ENCODE measurements around the gene TTLL11. TPM values are rescaled to one million over a fixed set of nuclear protein-coding genes. Genes with fewer than 3 reads are reported as not detected.
A peak's percentile ranks its signal among the peaks of the same experiment; 100 is the strongest.

Gene TTLL11
- total and polyA plus RNA-seq, 2 experiments from 2014 or later, result 5.1 to 6.3 TPM

DNA sequence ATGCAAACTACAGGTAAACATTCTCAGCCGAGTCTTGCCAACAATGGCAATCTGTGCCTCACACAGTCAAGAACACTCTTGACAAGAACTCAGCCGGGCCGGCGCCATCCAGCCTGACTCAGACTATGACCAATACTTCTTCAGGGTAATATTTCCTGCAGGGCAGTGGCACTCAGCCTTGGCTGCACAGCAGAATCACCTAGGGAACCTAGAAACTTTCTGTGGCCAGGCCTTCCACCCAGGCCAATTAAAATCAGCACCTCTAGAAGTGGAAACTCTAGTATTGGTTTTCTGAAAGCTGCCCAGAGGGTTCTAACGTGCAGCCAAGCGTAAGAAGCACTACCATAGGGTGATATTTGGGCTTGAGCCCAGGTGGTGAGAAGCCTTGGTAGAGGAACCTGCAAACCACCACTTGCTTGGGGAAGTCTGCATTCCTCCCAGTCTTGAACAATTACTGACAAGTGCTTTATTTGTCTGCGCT lies 120.6 kb downstream of the TTLL11 start:
- Histone ChIP-seq H3K36me3 (ENCODE audit: low read depth) (no peaks in the 10 kb centered on the region), H3F3A (ENCODE audit: insufficient read depth) (peaks cover 32% of the 10 kb centered on the region), H3K4me2 (ENCODE audit: unreplicated experiment) (peak overlapping the region; percentile 15), H3K9ac (peak overlapping the region; percentile 28; the same call in 1 of the 2 replicates), H2AFZ (no peak overlapping the region), H3K27me3 (replicated peaks; ENCODE audit: insufficient read depth) (no peaks in the 10 kb centered on the region), H3K4me3 (no peak overlapping the region), H3K9me2 (ENCODE audit: insufficient read depth) (no peaks in the 10 kb centered on the region), H4K20me1 (ENCODE audit: insufficient read depth) (no peaks in the 10 kb centered on the region), H3K4me1 (ENCODE audit: insufficient read depth) (peaks cover 43% of the 10 kb centered on the region), H3K9me3 (ENCODE audit: low read depth) (no peaks in the 10 kb centered on the region), H3K79me2 (ENCODE audit: insufficient read depth) (no peaks in the 10 kb centered on the region), H3K27ac (peak overlapping the region; percentile 82)
- TF ChIP-seq EZH2phosphoT487 (IDR thresholded peaks at IDR 0.05; ENCODE audit: insufficient read depth, low read depth) (no peak), EZH2 (IDR thresholded peaks at IDR 0.05; ENCODE audit: insufficient read depth, poor library complexity, severe bottlenecking) (no peak)
- in situ Hi-C loops (cut with MboI), result no loop called here
- DNase-seq, result peak; percentile 95
- 39 to 44% methylated on average over 7 of the region's 7 CpGs for WGBS, 2 experiments (ENCODE audit: low coverage in 1 of 2, low lambda C conversion rate in 2 of 2, missing lambda C conversion rate in 2 of 2)

DNA sequence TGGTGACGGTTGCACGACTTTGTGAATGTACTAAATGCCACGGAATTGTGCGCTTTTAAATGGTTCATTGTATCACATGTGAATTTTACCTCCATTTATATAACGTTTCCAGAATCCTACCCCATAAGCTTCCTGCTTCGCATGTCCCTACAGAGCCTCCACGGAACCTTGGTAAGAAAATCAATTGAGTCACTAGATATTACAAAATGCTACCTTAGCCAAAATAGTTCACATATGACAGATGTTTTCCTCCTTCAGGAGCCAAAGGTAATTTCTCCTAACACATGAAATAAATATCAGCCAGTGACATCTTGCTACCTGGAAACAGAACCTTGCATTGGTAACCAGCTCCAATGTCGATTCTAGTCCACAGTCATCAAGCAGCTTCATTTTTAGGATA lies 125.1 kb downstream of the TTLL11 start:
- no peak for DNase-seq
- peaks cover 29% of the 10 kb centered on the region for H3K4me1 ChIP-seq (ENCODE audit: insufficient read depth)
- H3K27me3 ChIP-seq (replicated peaks; ENCODE audit: insufficient read depth), result no peaks in the 10 kb centered on the region
- H3F3A ChIP-seq (ENCODE audit: insufficient read depth), result peaks cover 33% of the 10 kb centered on the region
- H2AFZ ChIP-seq, result no peak overlapping the region
- no peak overlapping the region for H3K4me3 ChIP-seq
- no peaks in the 10 kb centered on the region for H3K36me3 ChIP-seq (ENCODE audit: low read depth)
- H3K9ac ChIP-seq, result no peak overlapping the region
- no peak for TF ChIP-seq EZH2 (IDR thresholded peaks at IDR 0.05; ENCODE audit: insufficient read depth, poor library complexity, severe bottlenecking)
- TF ChIP-seq EZH2phosphoT487 (IDR thresholded peaks at IDR 0.05; ENCODE audit: insufficient read depth, low read depth), result no peak
- 95 to 96% methylated on average over 8 of the region's 8 CpGs for WGBS, 2 experiments (ENCODE audit: low coverage in 1 of 2, low lambda C conversion rate in 2 of 2, missing lambda C conversion rate in 2 of 2)
- no peaks in the 10 kb centered on the region for H3K9me3 ChIP-seq (ENCODE audit: low read depth)
- H3K79me2 ChIP-seq (ENCODE audit: insufficient read depth), result no peaks in the 10 kb centered on the region
- H3K4me2 ChIP-seq (ENCODE audit: unreplicated experiment), result no peak overlapping the region
- no peaks in the 10 kb centered on the region for H4K20me1 ChIP-seq (ENCODE audit: insufficient read depth)
- in situ Hi-C loops (cut with MboI), result no loop called here
- no peaks in the 10 kb centered on the region for H3K9me2 ChIP-seq (ENCODE audit: insufficient read depth)
- no peak overlapping the region for H3K27ac ChIP-seq

DNA sequence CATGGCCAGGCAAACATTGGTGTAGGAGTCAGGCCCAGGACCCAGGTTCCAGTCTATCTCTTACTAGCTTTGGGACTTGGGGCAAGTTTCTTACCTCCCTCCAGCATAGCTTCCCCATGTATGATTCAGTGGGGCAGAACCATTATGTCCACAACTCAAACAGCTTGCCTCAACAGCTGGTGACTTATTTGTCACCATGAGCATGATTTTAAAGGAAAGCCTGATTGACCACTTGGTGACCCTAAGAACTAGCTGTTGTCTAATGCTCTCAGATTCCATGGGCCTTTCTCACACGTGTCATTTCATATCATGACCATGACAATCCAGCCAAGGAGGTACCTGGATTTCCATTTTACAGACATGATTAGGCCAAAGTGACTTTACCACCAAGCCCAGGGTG lies 126.4 kb downstream of the TTLL11 start:
- no peak for DNase-seq
- TF ChIP-seq EZH2 (IDR thresholded peaks at IDR 0.05; ENCODE audit: insufficient read depth, poor library complexity, severe bottlenecking) (no peak), EZH2phosphoT487 (IDR thresholded peaks at IDR 0.05; ENCODE audit: insufficient read depth, low read depth) (no peak)
- Histone ChIP-seq H2AFZ (no peak overlapping the region), H3K9me2 (ENCODE audit: insufficient read depth) (no peaks in the 10 kb centered on the region), H3K27ac (no peak overlapping the region), H3K27me3 (replicated peaks; ENCODE audit: insufficient read depth) (no peaks in the 10 kb centered on the region), H3K4me3 (no peak overlapping the region), H3K36me3 (ENCODE audit: low read depth) (no peaks in the 10 kb centered on the region), H3K4me2 (ENCODE audit: unreplicated experiment) (no peak overlapping the region), H3K79me2 (ENCODE audit: insufficient read depth) (no peaks in the 10 kb centered on the region), H4K20me1 (ENCODE audit: insufficient read depth) (no peaks in the 10 kb centered on the region), H3K4me1 (ENCODE audit: insufficient read depth) (peaks cover 21% of the 10 kb centered on the region), H3K9ac (no peak overlapping the region), H3K9me3 (ENCODE audit: low read depth) (no peaks in the 10 kb centered on the region), H3F3A (ENCODE audit: insufficient read depth) (peaks cover 22% of the 10 kb centered on the region)
- WGBS, 2 experiments (ENCODE audit: low coverage in 1 of 2, low lambda C conversion rate in 2 of 2, missing lambda C conversion rate in 2 of 2), result 94 to 100% methylated on average over 1 of the region's 1 CpG
- in situ Hi-C loops (cut with MboI), result no loop called here

DNA sequence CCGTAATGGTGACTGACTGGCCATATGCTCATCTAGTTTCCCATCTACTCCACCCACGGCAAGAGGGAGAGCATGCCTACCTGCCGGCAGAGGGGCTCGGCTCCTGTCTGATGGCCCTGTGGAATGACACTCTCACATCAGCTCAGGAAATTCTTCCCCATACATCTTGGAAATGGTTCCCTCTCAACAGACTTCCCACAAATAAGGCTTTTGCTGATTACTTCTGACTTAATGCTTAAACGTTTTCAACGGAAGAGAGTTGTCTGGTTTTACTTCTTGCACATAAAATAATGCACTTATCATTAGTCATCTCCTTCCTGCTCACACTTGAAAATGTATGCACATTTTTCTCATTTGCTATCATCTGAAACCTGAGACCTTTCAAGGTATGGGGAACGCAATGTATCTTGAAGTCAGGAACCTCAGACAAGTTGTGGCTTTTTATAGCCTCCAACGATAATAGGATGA lies 129.5 kb downstream of the TTLL11 start:
- peak overlapping the region; percentile 33 for H2AFZ ChIP-seq
- DNase-seq, result peak; percentile 59
- H3K36me3 ChIP-seq (ENCODE audit: low read depth), result no peaks in the 10 kb centered on the region
- in situ Hi-C loops (cut with MboI), result no loop called here
- TF ChIP-seq EZH2 (IDR thresholded peaks at IDR 0.05; ENCODE audit: insufficient read depth, poor library complexity, severe bottlenecking) (no peak), EZH2phosphoT487 (IDR thresholded peaks at IDR 0.05; ENCODE audit: insufficient read depth, low read depth) (no peak)
- 28 to 37% methylated on average over 8 of the region's 8 CpGs for WGBS, 2 experiments (ENCODE audit: low coverage in 1 of 2, low lambda C conversion rate in 2 of 2, missing lambda C conversion rate in 2 of 2)
- H3K9me3 ChIP-seq (ENCODE audit: low read depth), result no peaks in the 10 kb centered on the region
- peak overlapping the region; percentile 70 for H3K4me2 ChIP-seq (ENCODE audit: unreplicated experiment)
- H4K20me1 ChIP-seq (ENCODE audit: insufficient read depth), result no peaks in the 10 kb centered on the region
- H3K4me3 ChIP-seq, result peak overlapping the region; percentile 43
- peaks cover 21% of the 10 kb centered on the region for H3F3A ChIP-seq (ENCODE audit: insufficient read depth)
- H3K9me2 ChIP-seq (ENCODE audit: insufficient read depth), result no peaks in the 10 kb centered on the region
- H3K9ac ChIP-seq, result peak overlapping the region; percentile 30; the same call in 1 of the 2 replicates
- H3K27me3 ChIP-seq (replicated peaks; ENCODE audit: insufficient read depth), result no peaks in the 10 kb centered on the region
- H3K79me2 ChIP-seq (ENCODE audit: insufficient read depth), result no peaks in the 10 kb centered on the region
- peak overlapping the region; percentile 63 for H3K27ac ChIP-seq
- peaks cover 20% of the 10 kb centered on the region for H3K4me1 ChIP-seq (ENCODE audit: insufficient read depth)
